Fibroblast of lung (primary cell): ENCODE measurements around the gene SMC4.

Experiments used
- CTCF ChIP-seq, 2 donors: IDR thresholded peaks in 1 of 2; conservative IDR thresholded peaks in 1 of 2; 1 replicate in 1 of 2; 2 replicates in 1 of 2; pipeline ENCODE4 v1.5.1; 2011 to 2012; ENCODE audit warnings: low read length in 2 of 2, control low read depth in 1 of 2, inconsistent platforms in 1 of 2, low read depth in 1 of 2, mild to moderate bottlenecking in 1 of 2
- EZH2 ChIP-seq: IDR thresholded peaks from 2 replicates; pipeline ENCODE4 v1.5.1; 2012; ENCODE audit warnings: low read length, control low read depth, mild to moderate bottlenecking; ENCODE audit errors: missing control alignments

GRCh38 chr3:160460033-160460432 is 60.6 kb downstream of the SMC4 start:
- TF ChIP-seq EZH2, result no peak
- no peak for TF ChIP-seq CTCF (conservative IDR thresholded peaks at IDR 0.05 in 1 of 2, IDR thresholded peaks at IDR 0.05 in 1 of 2; ENCODE audit: low read depth in 1 of 2, low read length in 2 of 2)
